Neutrophil (primary cell): ENCODE measurements around the gene CCDC89.

Source experiments
- H3K27ac ChIP-seq: fragments of 200-600 bp; sonication (generic); 2 replicates; pipeline ENCODE4 v1.5.1; 2016; ENCODE audit warnings: mild to moderate bottlenecking, moderate library complexity
- H3K27me3 ChIP-seq: fragments of 200-600 bp; sonication (generic); 2 replicates; pipeline ENCODE4 v1.6.0; 2016; ENCODE audit warnings: mild to moderate bottlenecking
- H3K36me3 ChIP-seq: fragments of 200-600 bp; sonication (generic); 2 replicates; pipeline ENCODE4 v1.5.1; 2017
- H3K4me1 ChIP-seq, 2 experiments: fragments of 200-600 bp in 1 of 2; sonication (generic) in 1 of 2; 1 replicate in 1 of 2; 2 replicates in 1 of 2; pipeline versions ENCODE4 v1.5.1 to v1.6.1; 2013 to 2016; ENCODE audit warnings: low read depth in 1 of 2, low read length in 1 of 2, mild to moderate bottlenecking in 1 of 2, moderate library complexity in 1 of 2; ENCODE audit not compliant: control insufficient read depth in 1 of 2, insufficient read depth in 1 of 2
- H3K4me3 ChIP-seq, 2 experiments: fragments of 200-600 bp in 1 of 2; sonication (generic) in 1 of 2; 1 replicate in 1 of 2; 2 replicates in 1 of 2; pipeline ENCODE4 v1.5.1; 2013 to 2016; ENCODE audit warnings: low read depth in 1 of 2, low read length in 1 of 2, mild to moderate bottlenecking in 1 of 2, moderate library complexity in 1 of 2
- H3K9me3 ChIP-seq: fragments of 200-600 bp; sonication (generic); 2 replicates; pipeline ENCODE4 v1.5.1; 2016
- CTCF ChIP-seq: fragments of 200-600 bp; sonication (generic); IDR thresholded peaks from 2 replicates; pipeline ENCODE4 v1.5.1; 2016; ENCODE audit warnings: antibody characterized with exemption

The CCDC89 gene

GRCh38 chr11:85685125-85685819, 723 bp downstream of the CCDC89 start:
- Histone ChIP-seq H3K4me3 (no peak overlapping the region), H3K9me3 (no peaks in the 10 kb centered on the region), H3K4me1 (peaks cover 10% of the 10 kb centered on the region in 2 experiments), H3K36me3 (no peaks in the 10 kb centered on the region), H3K27me3 (peaks cover 15% of the 10 kb centered on the region), H3K27ac (no peak overlapping the region)
- TF ChIP-seq CTCF: no peak

DNA sequence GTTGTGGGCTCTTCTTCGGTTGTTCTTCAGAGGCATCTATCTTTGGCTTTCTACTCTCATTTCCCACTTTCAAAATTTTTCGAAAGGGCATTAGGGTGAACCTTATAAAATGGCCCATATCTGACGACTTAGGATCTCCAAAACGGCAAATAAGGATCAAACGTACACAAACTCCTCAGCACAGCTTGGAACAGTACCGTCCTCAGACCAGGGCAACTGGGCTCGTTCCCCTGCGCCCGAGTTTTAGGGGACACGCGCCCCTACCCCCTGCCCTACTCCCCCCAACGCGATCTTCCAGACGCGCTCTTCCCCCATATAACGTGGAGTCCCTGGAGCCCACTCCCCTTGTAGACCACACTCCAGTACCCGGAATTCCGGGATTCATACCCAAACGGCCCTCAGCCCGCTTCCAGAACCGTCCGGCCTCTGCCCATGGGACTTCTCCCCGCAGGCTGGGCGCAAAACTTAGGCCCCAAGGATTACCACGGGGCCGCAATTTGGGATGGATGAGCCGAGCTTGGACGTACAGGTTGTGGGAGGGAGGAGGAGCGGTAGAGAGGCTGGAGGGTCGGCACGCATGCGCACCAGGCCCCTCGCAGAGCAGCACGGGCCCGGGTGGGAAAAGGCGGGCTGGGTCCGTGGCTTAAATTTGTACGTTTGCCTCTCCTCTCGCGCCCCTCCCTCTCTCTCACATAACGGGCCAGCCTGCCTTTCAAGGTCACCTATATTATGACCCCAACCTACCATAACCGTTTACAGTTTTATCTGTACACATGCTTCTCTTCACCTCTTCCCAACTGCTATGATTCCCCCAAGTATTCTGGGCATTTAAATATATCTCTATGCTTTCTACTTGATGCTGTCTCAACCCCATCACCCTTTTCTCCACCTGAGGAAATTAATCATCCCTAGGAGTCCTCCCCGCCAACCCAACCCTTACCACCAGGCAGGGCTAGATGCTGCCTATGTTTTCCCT, 3.4 kb downstream of the CCDC89 start:
- H3K27me3 ChIP-seq: peaks cover 8% of the 10 kb centered on the region
- H3K36me3 ChIP-seq: no peaks in the 10 kb centered on the region
- no peak overlapping the region for H3K27ac ChIP-seq
- peaks cover 10% of the 10 kb centered on the region in 2 experiments for H3K4me1 ChIP-seq
- no peak for TF ChIP-seq CTCF
- peak overlapping the region; percentile 30 to 39 for H3K4me3 ChIP-seq
- H3K9me3 ChIP-seq: no peaks in the 10 kb centered on the region

DNA sequence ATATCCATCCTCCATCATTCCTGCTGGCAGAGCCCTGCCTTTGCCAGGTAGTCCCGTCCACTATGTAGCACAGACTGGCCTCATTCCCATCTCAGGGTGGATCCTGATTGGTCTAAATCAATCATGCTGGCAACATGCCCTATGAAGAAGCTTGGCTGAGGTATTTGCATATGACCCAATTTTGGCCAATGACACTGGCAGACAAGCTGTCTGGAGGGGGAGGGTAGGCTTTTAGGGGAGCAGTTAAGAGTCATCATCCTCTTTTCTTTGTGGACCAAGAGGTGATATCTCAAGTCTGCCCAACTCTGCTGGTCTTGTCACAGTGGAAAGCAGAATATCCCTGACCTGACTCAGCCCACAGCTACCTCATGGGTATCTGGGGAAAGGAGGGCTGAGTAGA, 5.1 kb downstream of the CCDC89 start:
- Histone ChIP-seq H3K36me3 (no peaks in the 10 kb centered on the region), H3K9me3 (no peaks in the 10 kb centered on the region), H3K27ac (no peak overlapping the region), H3K4me1 (peaks cover 10% of the 10 kb centered on the region in 2 experiments), H3K27me3 (peaks cover 8% of the 10 kb centered on the region), H3K4me3 (no peak overlapping the region)
- no peak for TF ChIP-seq CTCF

DNA sequence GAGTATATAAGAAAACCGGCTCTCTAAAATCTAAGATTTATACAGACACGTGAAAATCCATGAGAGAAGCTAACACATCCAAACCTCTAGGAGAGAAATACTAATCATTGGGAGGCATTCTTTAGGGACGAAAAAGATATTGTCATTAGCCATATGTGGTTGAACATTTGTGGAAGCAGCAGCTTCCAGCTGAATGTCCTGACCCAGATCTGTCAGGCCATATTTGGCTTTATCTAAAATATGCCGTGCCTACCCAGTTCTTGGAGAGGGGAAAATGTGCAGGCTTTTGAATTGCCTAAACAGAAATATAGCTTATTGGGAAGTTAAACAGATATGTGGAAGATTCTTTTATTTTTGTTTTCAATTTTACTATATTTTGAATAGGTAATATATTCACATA, 6.4 kb downstream of the CCDC89 start:
- peaks cover 8% of the 10 kb centered on the region for H3K27me3 ChIP-seq
- no peak overlapping the region for H3K4me3 ChIP-seq
- TF ChIP-seq CTCF: no peak
- H3K4me1 ChIP-seq: peaks cover 10% of the 10 kb centered on the region in 2 experiments
- no peaks in the 10 kb centered on the region for H3K9me3 ChIP-seq
- no peaks in the 10 kb centered on the region for H3K36me3 ChIP-seq
- no peak overlapping the region for H3K27ac ChIP-seq

DNA sequence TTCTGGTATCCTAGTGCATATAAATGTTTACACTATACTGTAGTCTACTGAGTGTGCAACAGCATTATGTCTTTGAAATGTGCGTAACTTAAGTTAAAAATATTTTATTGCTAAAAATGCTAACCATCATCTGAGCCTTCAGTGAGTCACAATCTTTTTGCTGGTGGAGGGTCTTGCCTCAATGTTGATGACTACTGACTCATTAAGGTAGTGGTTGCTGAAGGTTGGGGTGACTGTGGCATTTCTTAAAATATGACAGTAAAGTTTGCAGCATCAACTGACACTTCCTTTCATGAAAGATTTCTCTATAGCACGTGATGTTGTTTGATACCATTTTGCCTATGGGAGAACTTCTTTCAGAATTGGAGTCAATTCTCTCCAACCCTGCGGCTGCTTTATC, 12.6 kb downstream of the CCDC89 start:
- Histone ChIP-seq H3K27ac (no peak overlapping the region), H3K36me3 (no peaks in the 10 kb centered on the region), H3K27me3 (no peaks in the 10 kb centered on the region), H3K9me3 (no peaks in the 10 kb centered on the region), H3K4me3 (no peak overlapping the region), H3K4me1 (no peaks in the 10 kb centered on the region)
- TF ChIP-seq CTCF: no peak
